OCI-LY7 (cell line): Measurements from ENCODE around the gene TUBB1. TPM values are rescaled to one million over a fixed set of nuclear protein-coding genes. Genes with fewer than 3 reads are reported as not detected.

Experiments used
- BruUV-seq: library from RNA; stranded (reverse); fragments of 400-500 nt; replicated peaks from 2 replicates; lab custom pipeline; 2021; lab: Mats Ljungman, UMichigan
- CTCF ChIA-PET: fragments of 300-600 bp; sonication (Branson Sonifier 250); formaldehyde crosslinking; loops from one replicate; lab custom pipeline; 2022; ENCODE audit warnings: antibody characterized with exemption; ENCODE audit not compliant: unreplicated experiment; lab: Charles Lee
- POLR2A ChIA-PET: fragments of 300-600 bp; sonication (Branson Sonifier 250); formaldehyde crosslinking; loops from one replicate; lab custom pipeline; 2022; ENCODE audit warnings: antibody characterized with exemption; lab: Charles Lee
- DNase-seq: peaks from one replicate; pipeline ENCODE4 v3.0.0-alpha.2; 2015; ENCODE audit warnings: low spot score
- H2AFZ ChIP-seq: fragments of 200-600 bp; sonication (generic), shearing (Covaris generic); 2 replicates; pipeline ENCODE4 v1.6.1; 2014; ENCODE audit warnings: mild to moderate bottlenecking, antibody characterized with exemption, low read length, moderate library complexity
- H3K27ac ChIP-seq: fragments of 200-600 bp; sonication (generic); 2 replicates; pipeline ENCODE4 v1.5.1; 2014; ENCODE audit warnings: mixed run types, low read depth, mild to moderate bottlenecking, moderate library complexity, low read length, inconsistent platforms; ENCODE audit not compliant: poor library complexity, severe bottlenecking
- H3K36me3 ChIP-seq: fragments of 200-600 bp; sonication (generic); 2 replicates; pipeline ENCODE4 v1.6.1; 2014; ENCODE audit warnings: mild to moderate bottlenecking, antibody characterized with exemption, low read length, moderate library complexity, mixed read lengths; ENCODE audit not compliant: insufficient read depth
- H3K4me1 ChIP-seq: fragments of 200-600 bp; sonication (generic); 2 replicates; pipeline ENCODE4 v1.5.1; 2014; ENCODE audit warnings: mild to moderate bottlenecking, low read length; ENCODE audit not compliant: insufficient read depth, poor library complexity, severe bottlenecking
- H3K4me2 ChIP-seq: fragments of 200-600 bp; sonication (generic); 2 replicates; pipeline ENCODE4 v1.6.1; 2014; ENCODE audit warnings: mild to moderate bottlenecking, low read length
- H3K4me3 ChIP-seq: fragments of 200-600 bp; sonication (generic); 2 replicates; pipeline ENCODE4 v1.5.1; 2014; ENCODE audit warnings: mild to moderate bottlenecking, low read depth, low read length; ENCODE audit not compliant: poor library complexity, severe bottlenecking
- H3K79me2 ChIP-seq: fragments of 200-600 bp; sonication (generic); 2 replicates; pipeline ENCODE4 v1.6.1; 2016; ENCODE audit warnings: low read depth, mild to moderate bottlenecking, low read length, moderate library complexity, mixed read lengths; ENCODE audit not compliant: insufficient read depth
- H3K9me2 ChIP-seq: fragments of 200-600 bp; sonication (generic); 2 replicates; pipeline ENCODE4 v1.6.1; 2016; ENCODE audit warnings: mild to moderate bottlenecking, low read length, mixed read lengths; ENCODE audit not compliant: insufficient read depth
- H3K9me3 ChIP-seq: fragments of 200-600 bp; sonication (generic); 2 replicates; pipeline ENCODE4 v1.6.1; 2014; ENCODE audit warnings: mild to moderate bottlenecking, mixed run types, low read length, mixed read lengths
- H4K20me1 ChIP-seq: fragments of 200-600 bp; sonication (generic); 2 replicates; pipeline ENCODE4 v1.6.1; 2014; ENCODE audit warnings: mild to moderate bottlenecking, antibody characterized with exemption, low read length, moderate library complexity, mixed read lengths; ENCODE audit not compliant: insufficient read depth
- CTCF ChIP-seq: fragments of 200-600 bp; sonication (generic); conservative IDR thresholded peaks from 2 replicates; pipeline ENCODE4 v1.5.1; 2014; ENCODE audit warnings: mild to moderate bottlenecking, antibody characterized with exemption, low read length, moderate library complexity, mixed read lengths
- EZH2phosphoT487 ChIP-seq: fragments of 200-600 bp; sonication (generic); IDR thresholded peaks from 2 replicates; pipeline ENCODE4 v1.6.1; 2018; ENCODE audit warnings: low read depth, borderline replicate concordance, mild to moderate bottlenecking, mixed run types, antibody characterized with exemption, low read length, moderate library complexity, mixed read lengths
- intact Hi-C: fragments of 100-400 bp; cut with micrococcal nuclease; formaldehyde crosslinking; loops from one replicate; pipeline ENCODE4 v1.10.0; 2022; ENCODE audit not compliant: unreplicated experiment
- total RNA-seq, 2 experiments: library from RNA; depleted of rRNA in 1 of 2; stranded (reverse); fragments of >200 nt in 1 of 2; shearing (Covaris generic) in 1 of 2; gene quantifications; 2 replicates each; pipeline ENCODE4 v1.2.3, GENCODE V29; 2014 to 2022

The TUBB1 gene
- total RNA-seq, 2 experiments from 2014 or later, result 0.11 TPM; not detected in 1

- TF ChIP-seq CTCF, result no peak
- TF ChIP-seq EZH2phosphoT487, result no peak
- Histone ChIP-seq H3K36me3 (peaks cover 34% of the 10 kb centered on the region), H4K20me1 (no peaks in the 10 kb centered on the region), H3K9me3 (no peaks in the 10 kb centered on the region), H3K27ac (peak overlapping the region; percentile 85), H3K4me3 (peak overlapping the region; percentile 74), H2AFZ (peak overlapping the region; percentile 50; the same call in 1 of the 2 replicates), H3K9me2 (no peaks in the 10 kb centered on the region), H3K79me2 (peaks cover 19% of the 10 kb centered on the region; the same call in 1 of the 2 replicates), H3K4me2 (peak overlapping the region; percentile 94), H3K4me1 (peaks cover 61% of the 10 kb centered on the region)
- DNase-seq, result peak; percentile 86
- CTCF ChIA-PET, result interaction anchor here (1.0 kb wide), 1 partner anchor 10 kb away, joined by 5 read pairs; no protein-coding TSS in a partner anchor
- intact Hi-C loops, result loop anchor here (1.0 to 10.0 kb wide), 4 partner anchors 24 to 160 kb away; partner anchors contain the start of genes NELFCD, PRELID3B and ZNF831
- POLR2A ChIA-PET, result interaction anchor here (2.3 kb wide), 1 partner anchor 39 kb away, joined by 5 read pairs; no protein-coding TSS in a partner anchor
- no TSS peak for BruUV-seq
These were observed 14.3 kb upstream of the TUBB1 start for GRCh38 chr20:59004763-59005522.

GRCh38 chr20:59005523-59006166, 13.6 kb upstream of the TUBB1 start:
- H4K20me1 ChIP-seq, result no peaks in the 10 kb centered on the region
- peak; percentile 20 for DNase-seq
- POLR2A ChIA-PET, result interaction anchor here (1.0 to 2.3 kb wide), 2 partner anchors 38 to 98 kb away, joined by 4 to 5 read pairs; no protein-coding TSS in a partner anchor

More at GRCh38 chr20:59005523-59006166, 13.6 kb upstream of the TUBB1 start:
- TF ChIP-seq CTCF, result no peak
- TF ChIP-seq EZH2phosphoT487, result no peak
- peaks cover 28% of the 10 kb centered on the region for H3K36me3 ChIP-seq
- CTCF ChIA-PET, result no interaction called here
- H3K9me3 ChIP-seq, result no peaks in the 10 kb centered on the region
- peaks cover 19% of the 10 kb centered on the region; the same call in 1 of the 2 replicates for H3K79me2 ChIP-seq
- peak overlapping the region; percentile 94 for H3K4me2 ChIP-seq
- peak overlapping the region; percentile 85 for H3K27ac ChIP-seq
- H3K9me2 ChIP-seq, result no peaks in the 10 kb centered on the region
- BruUV-seq, result no TSS peak
- H3K4me3 ChIP-seq, result peak overlapping the region; percentile 74
- H2AFZ ChIP-seq, result peak overlapping the region; percentile 50; the same call in 1 of the 2 replicates
- intact Hi-C loops, result loop anchor here (1.0 to 10.0 kb wide), 5 partner anchors 24 to 353 kb away; partner anchors contain the start of genes NELFCD, PRELID3B and ZNF831
- H3K4me1 ChIP-seq, result peaks cover 68% of the 10 kb centered on the region
